ENCODE results near the gene LYPLAL1. TPM values are rescaled to one million over a fixed set of nuclear protein-coding genes. Genes with fewer than 3 reads are reported as not detected.

The LYPLAL1 gene
- total and polyA plus RNA-seq, 2 of the 4 experiments (the other 2 are of a cell fraction): 4.8 to 7.5 TPM

DNA sequence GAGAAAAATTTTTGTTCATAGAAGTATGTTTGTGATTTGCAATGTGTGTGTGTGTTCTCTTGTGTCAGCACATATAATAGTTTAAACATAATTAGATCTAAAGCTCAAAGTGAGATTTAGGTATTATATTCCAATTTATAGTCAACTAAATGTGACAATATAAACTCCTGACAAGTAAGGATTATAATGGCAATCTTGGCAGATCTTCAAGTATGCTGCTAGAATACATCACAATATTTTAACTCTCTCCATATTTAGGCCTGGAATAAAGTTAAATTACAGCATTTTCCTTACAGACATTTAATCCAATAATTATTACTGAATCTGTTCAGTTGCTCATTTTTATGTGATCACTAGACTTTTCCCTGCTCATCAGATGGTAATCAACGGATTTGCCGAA is 65.8 kb downstream of the LYPLAL1 start:
- TF ChIP-seq CHD1 (IDR thresholded peaks at IDR 0.05; ENCODE audit: low read depth, low read length): no peak
- no peak for TF ChIP-seq BHLHE40 (IDR thresholded peaks at IDR 0.05; ENCODE audit: low read depth, low read length)
- no peak for TF ChIP-seq RCOR1 (IDR thresholded peaks at IDR 0.05; ENCODE audit: insufficient replicate concordance, low read length)
- no peak for TF ChIP-seq MAFK (IDR thresholded peaks at IDR 0.05; ENCODE audit: low read depth, low read length)
- TF ChIP-seq CEBPB (IDR thresholded peaks at IDR 0.05; ENCODE audit: low read depth, low read length): no peak
- TF ChIP-seq, protein P1, sequence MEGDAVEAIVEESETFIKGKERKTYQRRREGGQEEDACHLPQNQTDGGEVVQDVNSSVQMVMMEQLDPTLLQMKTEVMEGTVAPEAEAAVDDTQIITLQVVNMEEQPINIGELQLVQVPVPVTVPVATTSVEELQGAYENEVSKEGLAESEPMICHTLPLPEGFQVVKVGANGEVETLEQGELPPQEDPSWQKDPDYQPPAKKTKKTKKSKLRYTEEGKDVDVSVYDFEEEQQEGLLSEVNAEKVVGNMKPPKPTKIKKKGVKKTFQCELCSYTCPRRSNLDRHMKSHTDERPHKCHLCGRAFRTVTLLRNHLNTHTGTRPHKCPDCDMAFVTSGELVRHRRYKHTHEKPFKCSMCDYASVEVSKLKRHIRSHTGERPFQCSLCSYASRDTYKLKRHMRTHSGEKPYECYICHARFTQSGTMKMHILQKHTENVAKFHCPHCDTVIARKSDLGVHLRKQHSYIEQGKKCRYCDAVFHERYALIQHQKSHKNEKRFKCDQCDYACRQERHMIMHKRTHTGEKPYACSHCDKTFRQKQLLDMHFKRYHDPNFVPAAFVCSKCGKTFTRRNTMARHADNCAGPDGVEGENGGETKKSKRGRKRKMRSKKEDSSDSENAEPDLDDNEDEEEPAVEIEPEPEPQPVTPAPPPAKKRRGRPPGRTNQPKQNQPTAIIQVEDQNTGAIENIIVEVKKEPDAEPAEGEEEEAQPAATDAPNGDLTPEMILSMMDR (conservative IDR thresholded peaks at IDR 0.05; ENCODE audit: low read depth, low read length): no peak
- no peak for TF ChIP-seq SMC3 (IDR thresholded peaks at IDR 0.05; ENCODE audit: low read depth, low read length)
- TF ChIP-seq FOS (IDR thresholded peaks at IDR 0.05; ENCODE audit: low read depth, low read length): no peak
- Histone ChIP-seq H3K27me3 (ENCODE audit: control insufficient read depth, insufficient read depth, low read length) (no peaks in the 10 kb centered on the region), H2AFZ (replicated peaks; ENCODE audit: low read length, poor library complexity) (no peak overlapping the region), H3K36me3 (ENCODE audit: control insufficient read depth, insufficient read depth, low read length) (no peaks in the 10 kb centered on the region), H3K9ac (ENCODE audit: low read depth, low read length) (no peak overlapping the region), H4K8ac (ENCODE audit: low read depth in 2 of 2, low read length in 2 of 2) (no peak overlapping the region), H3K56ac (ENCODE audit: extremely low read depth, insufficient read depth, low read length) (no peak overlapping the region), H3K9me1 (ENCODE audit: insufficient read depth, low read length) (no peaks in the 10 kb centered on the region), H2BK20ac (ENCODE audit: low read depth, low read length) (no peak overlapping the region), H2BK120ac (ENCODE audit: low read depth, low read length) (no peak overlapping the region), H3K4me3 (ENCODE audit: insufficient read depth, low read depth, low read length) (no peak overlapping the region), H3K4me2 (ENCODE audit: low read depth, low read length) (no peak overlapping the region), H4K20me1 (ENCODE audit: insufficient read depth, low read length) (no peaks in the 10 kb centered on the region), H3K4me1 (ENCODE audit: control insufficient read depth, insufficient read depth, low read length) (no peaks in the 10 kb centered on the region), H3K23ac (ENCODE audit: low read depth, low read length) (no peak overlapping the region), H4K5ac (ENCODE audit: low read depth, low read length) (no peak overlapping the region), H2BK5ac (ENCODE audit: low read depth, low read length, poor library complexity, severe bottlenecking) (no peak overlapping the region), H3K79me1 (ENCODE audit: low read depth in 1 of 2, low read length in 2 of 2) (no peaks in the 10 kb centered on the region), H3K18ac (ENCODE audit: low read depth, low read length) (no peak overlapping the region), H2AK5ac (ENCODE audit: low read depth, low read length) (no peak overlapping the region), H3K27ac (ENCODE audit: insufficient read depth, low read length) (no peak overlapping the region), H2BK15ac (ENCODE audit: low read depth, low read length) (no peak overlapping the region), H3K4ac (ENCODE audit: low read depth, low read length) (no peak overlapping the region), H3K14ac (replicated peaks; ENCODE audit: low read depth, low read length) (no peak overlapping the region), H2AK9ac (replicated peaks; ENCODE audit: low read depth, low read length, poor library complexity) (no peak overlapping the region), H4K91ac (ENCODE audit: insufficient read depth, low read depth, low read length) (no peak overlapping the region), H3K9me3 (ENCODE audit: control insufficient read depth, insufficient read depth, low read length) (no peaks in the 10 kb centered on the region)
- CTCF ChIA-PET: no interaction called here
- DNase-seq: no peak
- no TSS peak for BruUV-seq (replicated peaks)
- POLR2A ChIA-PET (ENCODE audit: unreplicated experiment): no interaction called here
- WGBS, 2 experiments (ENCODE audit: extremely low coverage in 2 of 2, insufficient read length in 1 of 2): no CpG with 5 or more reads among the region's 2 CpGs
- no peak for ATAC-seq (ENCODE audit: low read depth)
- intact Hi-C loops (cut with micrococcal nuclease) (loop anchor here (5.0 kb wide), 1 partner anchor 48 kb away; no protein-coding TSS in a partner anchor), dilution Hi-C loops (cut with HindIII; ENCODE audit: low sequenced_read_pairs, unreplicated experiment) (no loop called here), in situ Hi-C loops (cut with MboI; ENCODE audit: low sequenced_read_pairs) (no loop called here)

All from IMR-90 (cell line).